GM13976 (cell line): Measurements from ENCODE around the gene ESRRB.

Experiments used
- DNase-seq: peaks from one replicate; pipeline ENCODE4 v3.0.0; 2012; ENCODE audit warnings: low spot score
- CTCF ChIP-seq: IDR thresholded peaks from 2 replicates; pipeline ENCODE4 v1.5.1; 2012; ENCODE audit warnings: borderline replicate concordance, mild to moderate bottlenecking; ENCODE audit not compliant: insufficient read depth; ENCODE audit errors: extremely low read depth, missing control alignments, control extremely low read depth
- in situ Hi-C: fragments of 300-500 bp; cut with MboI; formaldehyde crosslinking; loops from one replicate; pipeline ENCODE4 v1.12.0; 2022; ENCODE audit warnings: low sequenced_read_pairs, mixed read lengths, inconsistent platforms; ENCODE audit not compliant: unreplicated experiment

The ESRRB gene

DNA sequence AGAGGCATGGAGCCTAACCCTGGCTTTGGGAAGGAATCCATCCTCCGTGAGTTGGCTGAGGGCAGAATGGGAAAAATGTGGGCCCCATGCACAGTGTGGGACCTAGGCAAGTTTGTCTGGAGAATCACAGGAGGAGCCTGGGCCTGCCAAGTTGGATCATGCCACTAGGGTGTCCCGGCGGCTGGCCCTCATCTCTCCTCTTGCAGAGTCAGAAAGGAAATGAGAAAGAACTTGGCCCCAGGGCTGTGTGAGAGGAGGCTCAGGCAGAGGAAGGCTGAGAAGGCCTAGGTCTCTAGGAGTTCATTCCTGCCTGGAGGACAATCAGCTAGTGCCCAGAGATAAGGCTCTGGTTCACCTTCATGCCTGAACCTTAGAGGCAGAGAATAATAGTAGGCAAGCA is 2.5 kb upstream of the ESRRB start:
- in situ Hi-C loops, result loop anchor here (25.0 kb wide), 1 partner anchor 661 kb away; no protein-coding TSS in a partner anchor
- no peak for DNase-seq
- no peak for TF ChIP-seq CTCF

- no peak for DNase-seq
- no peak for TF ChIP-seq CTCF
- in situ Hi-C loops, result no loop called here
Observed at GRCh38 chr14:76375484-76375883, 453 bp upstream of the ESRRB start.

GRCh38 chr14:76376409-76376877 is 506 bp downstream of the ESRRB start:
- no peak for TF ChIP-seq CTCF
- DNase-seq, result no peak
- in situ Hi-C loops, result no loop called here

DNA sequence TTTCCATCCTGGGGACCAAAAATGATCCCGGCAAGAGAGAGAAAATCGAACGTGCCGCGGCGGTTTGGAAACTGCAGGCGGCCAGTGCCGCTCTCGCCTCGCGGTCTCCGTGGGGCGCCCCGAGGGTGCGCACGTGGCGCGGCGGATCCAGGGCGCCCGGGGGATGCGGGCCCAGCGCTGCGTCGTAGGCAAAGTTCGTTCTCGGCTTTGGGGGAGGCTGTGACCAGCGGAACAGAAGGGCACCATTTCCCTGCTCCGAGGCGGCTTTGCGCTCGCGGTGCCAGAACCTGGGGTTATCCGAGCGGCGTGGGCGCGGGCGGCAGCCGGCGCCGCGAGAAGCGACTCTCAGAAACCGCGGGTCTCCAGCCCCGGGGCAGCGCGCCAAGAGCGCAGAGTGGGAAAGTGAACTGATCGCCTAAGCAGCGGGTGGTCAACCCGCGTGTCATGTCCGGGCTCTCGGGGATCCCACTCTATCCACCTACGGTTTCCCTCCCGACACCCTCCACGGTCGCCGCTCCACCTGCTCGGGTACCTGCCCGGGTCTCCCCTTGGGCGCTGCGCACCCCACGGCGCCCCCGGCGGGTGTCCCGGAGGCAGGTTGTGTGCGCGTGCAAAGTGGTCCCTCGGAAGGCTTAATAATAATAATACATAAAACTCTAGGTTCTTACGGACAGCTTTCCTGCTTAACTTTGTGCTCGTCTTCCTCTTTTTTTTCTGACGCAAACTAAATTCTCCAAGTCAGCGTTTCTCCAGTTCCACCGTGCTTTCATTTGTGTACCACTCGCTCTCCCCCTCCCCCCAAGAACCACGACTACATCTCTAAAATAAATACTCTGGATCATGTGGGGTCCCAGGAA is 1.2 kb downstream of the ESRRB start:
- DNase-seq, result no peak
- in situ Hi-C loops, result no loop called here
- no peak for TF ChIP-seq CTCF

GRCh38 chr14:76377735-76378074 is 1.8 kb downstream of the ESRRB start:
- in situ Hi-C loops, result no loop called here
- no peak for TF ChIP-seq CTCF

DNA sequence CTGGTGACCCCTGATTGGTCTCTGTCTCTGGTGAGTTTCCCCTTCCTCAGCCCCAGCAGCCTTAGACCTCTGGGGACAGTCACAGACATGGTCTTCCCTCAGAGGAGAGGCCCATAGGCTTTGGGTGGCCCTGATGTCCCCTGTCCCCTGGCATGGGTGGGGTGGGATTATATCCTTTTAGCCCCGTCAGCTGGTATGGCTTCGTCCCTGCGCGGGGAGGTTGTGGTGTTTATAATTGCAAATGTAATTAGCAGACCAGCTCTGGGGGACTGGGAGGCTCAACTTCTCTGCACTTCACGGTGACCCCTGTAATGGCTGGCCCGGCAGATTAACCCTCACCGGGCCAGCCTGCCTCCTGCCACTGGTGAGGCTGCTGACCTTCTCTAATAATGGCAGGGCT is 5.1 kb downstream of the ESRRB start:
- in situ Hi-C loops, result no loop called here
- no peak for TF ChIP-seq CTCF
- no peak for DNase-seq

More at GRCh38 chr14:76377735-76378074, 1.8 kb downstream of the ESRRB start:
- DNase-seq, result no peak
